Measurements from ENCODE around the gene CHP2.

- TF ChIP-seq EP300 (IDR thresholded peaks at IDR 0.05; ENCODE audit: borderline replicate concordance) (no peak), FOXM1 (IDR thresholded peaks at IDR 0.05; ENCODE audit: borderline replicate concordance, low read depth) (no peak), NFIC (IDR thresholded peaks at IDR 0.05) (peak; percentile 62; the same call in 1 of the 2 replicates), TAF1 (IDR thresholded peaks at IDR 0.05; ENCODE audit: low read depth) (no peak), CEBPB (IDR thresholded peaks at IDR 0.05) (no peak), TEAD4 (IDR thresholded peaks at IDR 0.05) (no peak)
These were observed at the start of gene CHP2 for GRCh38 chr16:23754594-23755483.
